Measurements from ENCODE around the gene SPATC1L. TPM values are rescaled to one million over a fixed set of nuclear protein-coding genes. Genes with fewer than 3 reads are reported as not detected.

The SPATC1L gene
- polyA plus RNA-seq, 2 of the 4 experiments (the other 2 are of a cell fraction): 0.14 TPM; not detected in 1

DNA sequence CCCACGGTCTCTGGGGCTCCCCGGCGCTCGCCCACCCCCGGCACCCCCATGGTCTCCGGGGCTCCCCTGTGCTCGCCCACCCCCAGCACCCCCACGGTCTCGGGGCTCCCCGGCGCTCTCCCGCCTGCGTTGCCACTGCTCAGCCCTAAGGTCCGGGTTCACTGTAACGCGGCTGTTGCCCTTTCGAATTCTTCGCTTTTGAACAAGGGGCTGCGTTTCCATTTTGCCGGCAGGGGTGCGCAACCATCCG is 23.7 kb downstream of the SPATC1L start:
- no peaks in the 10 kb centered on the region for H3K9me3 ChIP-seq
- no CpG with 5 or more reads among the region's 22 CpGs for WGBS (ENCODE audit: missing lambda C conversion rate)
- no peak overlapping the region for H3K4me2 ChIP-seq
- CTCF ChIA-PET: interaction anchor here (1.2 to 1.9 kb wide), 2 partner anchors 15 to 17 kb away, joined by 4 to 9 read pairs; no protein-coding TSS in a partner anchor
- FAIRE-seq (no peak), DNase-seq (ENCODE audit: low read depth in 1 of 2, low spot score in 1 of 2) (no peak), ATAC-seq (no peak)
- 0 out of 3 replicates have a peak, but pooled peaks cover 4% of the 10 kb centered on the region for H3K4me1 ChIP-seq
- H3K4me3 ChIP-seq: no peak overlapping the region
- POLR2A ChIA-PET: no interaction called here
- H3K27ac ChIP-seq: no peak overlapping the region
- TF ChIP-seq E2F6 (IDR thresholded peaks at IDR 0.05; ENCODE audit: borderline replicate concordance, low read depth) (no peak), RFX5 (IDR thresholded peaks at IDR 0.05) (no peak), HOXB5 (CRISPR knock-in tag; IDR thresholded peaks at IDR 0.05) (no peak), EHMT2 (IDR thresholded peaks at IDR 0.05; ENCODE audit: low read depth) (no peak), POLR2AphosphoS2 (conservative IDR thresholded peaks at IDR 0.05; ENCODE audit: low read length) (no peak)
- TF ChIP-seq, protein P1, sequence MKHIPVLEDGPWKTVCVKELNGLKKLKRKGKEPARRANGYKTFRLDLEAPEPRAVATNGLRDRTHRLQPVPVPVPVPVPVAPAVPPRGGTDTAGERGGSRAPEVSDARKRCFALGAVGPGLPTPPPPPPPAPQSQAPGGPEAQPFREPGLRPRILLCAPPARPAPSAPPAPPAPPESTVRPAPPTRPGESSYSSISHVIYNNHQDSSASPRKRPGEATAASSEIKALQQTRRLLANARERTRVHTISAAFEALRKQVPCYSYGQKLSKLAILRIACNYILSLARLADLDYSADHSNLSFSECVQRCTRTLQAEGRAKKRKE (CRISPR knock-in tag; IDR thresholded peaks at IDR 0.05; ENCODE audit: low read depth): no peak
- TF ChIP-seq, protein P2, sequence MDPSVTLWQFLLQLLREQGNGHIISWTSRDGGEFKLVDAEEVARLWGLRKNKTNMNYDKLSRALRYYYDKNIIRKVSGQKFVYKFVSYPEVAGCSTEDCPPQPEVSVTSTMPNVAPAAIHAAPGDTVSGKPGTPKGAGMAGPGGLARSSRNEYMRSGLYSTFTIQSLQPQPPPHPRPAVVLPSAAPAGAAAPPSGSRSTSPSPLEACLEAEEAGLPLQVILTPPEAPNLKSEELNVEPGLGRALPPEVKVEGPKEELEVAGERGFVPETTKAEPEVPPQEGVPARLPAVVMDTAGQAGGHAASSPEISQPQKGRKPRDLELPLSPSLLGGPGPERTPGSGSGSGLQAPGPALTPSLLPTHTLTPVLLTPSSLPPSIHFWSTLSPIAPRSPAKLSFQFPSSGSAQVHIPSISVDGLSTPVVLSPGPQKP (IDR thresholded peaks at IDR 0.05; ENCODE audit: low read depth, low read length): no peak

GRCh38 chr21:46159841-46160656 is 24.2 kb downstream of the SPATC1L start:
- no peak for FAIRE-seq

GRCh38 chr21:46159390-46159789 is 24.9 kb downstream of the SPATC1L start:
- 0 out of 3 replicates have a peak, but pooled peaks cover 4% of the 10 kb centered on the region for H3K4me1 ChIP-seq
- FAIRE-seq (no peak), DNase-seq (ENCODE audit: low read depth in 1 of 2, low spot score in 1 of 2) (no peak), ATAC-seq (no peak)
- ChIA-PET POLR2A (interaction anchor here (0.7 kb wide), 1 partner anchor 16 kb away, joined by 3 read pairs; no protein-coding TSS in a partner anchor), CTCF (interaction anchor here (1.0 to 1.9 kb wide), 6 partner anchors 10 to 189 kb away, joined by 3 to 9 read pairs (median 5); no protein-coding TSS in a partner anchor)
- no peak overlapping the region for H3K4me3 ChIP-seq
- H3K27ac ChIP-seq: no peak overlapping the region
- H3K9me3 ChIP-seq: no peaks in the 10 kb centered on the region
- TF ChIP-seq BCL3 (IDR thresholded peaks at IDR 0.05): no peak
- TF ChIP-seq KDM5A (IDR thresholded peaks at IDR 0.05): no peak
- TF ChIP-seq NR3C1 (IDR thresholded peaks at IDR 0.05): no peak
- no peak for TF ChIP-seq HOXB5 (CRISPR knock-in tag; IDR thresholded peaks at IDR 0.05)
- TF ChIP-seq EP300 (IDR thresholded peaks at IDR 0.05): no peak
- no peak for TF ChIP-seq RCOR1 (IDR thresholded peaks at IDR 0.05; ENCODE audit: low read depth, low read length)
- 94% methylated on average over 11 of the region's 12 CpGs for WGBS (ENCODE audit: missing lambda C conversion rate)
- H3K4me2 ChIP-seq: no peak overlapping the region

More at GRCh38 chr21:46159841-46160656, 24.2 kb downstream of the SPATC1L start:
- WGBS (ENCODE audit: missing lambda C conversion rate): 95% methylated on average over 4 of the region's 32 CpGs
- Histone ChIP-seq H3K4me1 (0 out of 3 replicates have a peak, but pooled peaks cover 4% of the 10 kb centered on the region), H3K4me2 (no peak overlapping the region), H3K4me3 (no peak overlapping the region), H3K27ac (no peak overlapping the region), H3K9me3 (no peaks in the 10 kb centered on the region)
- ATAC-seq (peak; percentile 24 to 25; a peak in 2 of 6 replicates), DNase-seq (ENCODE audit: low read depth in 1 of 2, low spot score in 1 of 2) (no peak)
- TF ChIP-seq RCOR1 (IDR thresholded peaks at IDR 0.05; ENCODE audit: low read depth, low read length) (no peak), CHD2 (IDR thresholded peaks at IDR 0.05; ENCODE audit: low read length, partially characterized antibody) (no peak), CBX8 (IDR thresholded peaks at IDR 0.05) (no peak), EP300 (IDR thresholded peaks at IDR 0.05) (no peak), KDM5A (IDR thresholded peaks at IDR 0.05) (no peak), SREBF2 (IDR thresholded peaks at IDR 0.05) (no peak), POLR2A (IDR thresholded peaks at IDR 0.05; ENCODE audit: low read length) (no peak), HDAC2 (IDR thresholded peaks at IDR 0.05) (no peak), NR3C1 (IDR thresholded peaks at IDR 0.05) (no peak), ZSCAN20 (CRISPR knock-in tag; IDR thresholded peaks at IDR 0.05) (no peak), RFX5 (IDR thresholded peaks at IDR 0.05) (no peak)
- ChIA-PET CTCF (interaction anchor here (1.0 to 1.9 kb wide), 5 partner anchors 10 to 190 kb away, joined by 3 to 9 read pairs (median 4); no protein-coding TSS in a partner anchor), POLR2A (no interaction called here)
